DND-41 (cell line): ENCODE results near the gene PRRT2.

ENCODE experiments used
- CTCF ChIP-seq: IDR thresholded peaks from 2 replicates; pipeline ENCODE4 v1.5.1; 2012; ENCODE audit warnings: borderline replicate concordance, low read length, moderate library complexity, mild to moderate bottlenecking; ENCODE audit not compliant: poor library complexity, severe bottlenecking; ENCODE audit errors: extremely low read depth
- EZH2 ChIP-seq: IDR thresholded peaks from 3 replicates; pipeline ENCODE4 v1.6.1; 2012; ENCODE audit warnings: borderline replicate concordance, low read depth, mild to moderate bottlenecking, moderate library complexity, low read length, inconsistent platforms; ENCODE audit not compliant: severe bottlenecking

GRCh38 chr16:29789775-29790182 is 22.2 kb upstream of the PRRT2 start:
- no peak for TF ChIP-seq CTCF
- no peak for TF ChIP-seq EZH2
